Mucosa of stomach (tissue), 1 donor: Measurements from ENCODE around the gene CD2BP2.

Experiments
- H3K27me3 ChIP-seq: one replicate; pipeline ENCODE4 v1.7.0; 2013; ENCODE audit warnings: mild to moderate bottlenecking, low read length; ENCODE audit not compliant: control insufficient read depth, insufficient read depth
- H3K36me3 ChIP-seq: one replicate; pipeline ENCODE4 v1.7.0; 2013; ENCODE audit warnings: low read length; ENCODE audit not compliant: control insufficient read depth, insufficient read depth
- H3K4me1 ChIP-seq: one replicate; pipeline ENCODE4 v1.7.0; 2013; ENCODE audit warnings: mild to moderate bottlenecking, low read length; ENCODE audit not compliant: control insufficient read depth, insufficient read depth
- H3K4me3 ChIP-seq: one replicate; pipeline ENCODE4 v1.7.0; 2013; ENCODE audit warnings: low read length
- H3K9ac ChIP-seq: one replicate; pipeline ENCODE4 v1.7.0; 2013; ENCODE audit warnings: mild to moderate bottlenecking, low read length, moderate library complexity
- H3K9me3 ChIP-seq: one replicate; pipeline ENCODE4 v1.7.0; 2013; ENCODE audit warnings: mild to moderate bottlenecking, low read length, moderate library complexity; ENCODE audit not compliant: control insufficient read depth
- donor health status: Pancreatic carcinoma.

Gene CD2BP2

GRCh38 chr16:30375864-30376263 lies 20.8 kb upstream of the CD2BP2 start:
- no peak overlapping the region for H3K4me3 ChIP-seq
- H3K36me3 ChIP-seq = no peaks in the 10 kb centered on the region
- no peak overlapping the region for H3K9ac ChIP-seq
- no peaks in the 10 kb centered on the region for H3K9me3 ChIP-seq
- H3K27me3 ChIP-seq = no peaks in the 10 kb centered on the region
- peaks cover 20% of the 10 kb centered on the region for H3K4me1 ChIP-seq

- H3K27me3 ChIP-seq = no peaks in the 10 kb centered on the region
- H3K9ac ChIP-seq = no peak within 1 kb of the TSS
- H3K36me3 ChIP-seq = no peaks in the 10 kb centered on the region
- H3K4me1 ChIP-seq = peaks cover 20% of the 10 kb centered on the region
- H3K4me3 ChIP-seq = no peak within 1 kb of the TSS
- no peaks in the 10 kb centered on the region for H3K9me3 ChIP-seq
Observed at GRCh38 chr16:30374538-30374937, 19.4 kb upstream of the CD2BP2 start, which contains the start of gene MYL11. TSS of gene MYL11 (plus strand) at chr16:30374802. CDS start at chr16:30374858, 56 bp downstream.

GRCh38 chr16:30372725-30373124 lies 17.6 kb upstream of the CD2BP2 start:
- peaks cover 23% of the 10 kb centered on the region for H3K4me1 ChIP-seq
- H3K9ac ChIP-seq = no peak overlapping the region
- H3K27me3 ChIP-seq = no peaks in the 10 kb centered on the region
- no peaks in the 10 kb centered on the region for H3K9me3 ChIP-seq
- no peak overlapping the region for H3K4me3 ChIP-seq
- H3K36me3 ChIP-seq = no peaks in the 10 kb centered on the region

- H3K4me1 ChIP-seq = peaks cover 25% of the 10 kb centered on the region
- H3K4me3 ChIP-seq = no peak overlapping the region
- no peak overlapping the region for H3K9ac ChIP-seq
Observed at GRCh38 chr16:30372038-30372712, 17.1 kb upstream of the CD2BP2 start.

GRCh38 chr16:30371248-30371816 lies 16.2 kb upstream of the CD2BP2 start:
- no peaks in the 10 kb centered on the region for H3K36me3 ChIP-seq
- H3K9ac ChIP-seq = peak overlapping the region; percentile 78
- no peaks in the 10 kb centered on the region for H3K27me3 ChIP-seq
- H3K9me3 ChIP-seq = no peaks in the 10 kb centered on the region
- peaks cover 24% of the 10 kb centered on the region for H3K4me1 ChIP-seq
- H3K4me3 ChIP-seq = peak overlapping the region; percentile 22

More at GRCh38 chr16:30372038-30372712, 17.1 kb upstream of the CD2BP2 start:
- no peaks in the 10 kb centered on the region for H3K9me3 ChIP-seq
- no peaks in the 10 kb centered on the region for H3K27me3 ChIP-seq
- H3K36me3 ChIP-seq = no peaks in the 10 kb centered on the region

- peak within 1 kb of the TSS; percentile 79 for H3K9ac ChIP-seq
- no peaks in the 10 kb centered on the region for H3K36me3 ChIP-seq
- H3K9me3 ChIP-seq = no peaks in the 10 kb centered on the region
- peaks cover 24% of the 10 kb centered on the region for H3K4me1 ChIP-seq
- peak within 1 kb of the TSS; percentile 22 for H3K4me3 ChIP-seq
- H3K27me3 ChIP-seq = no peaks in the 10 kb centered on the region
Observed at GRCh38 chr16:30370456-30371247, 15.5 kb upstream of the CD2BP2 start, which contains the start of gene TBC1D10B. TSS of gene TBC1D10B (minus strand) at chr16:30370494. CDS start at chr16:30370183, 311 bp downstream.

- Histone ChIP-seq H3K4me1 (peaks cover 24% of the 10 kb centered on the region), H3K4me3 (no peak overlapping the region), H3K9ac (peak overlapping the region; percentile 79), H3K27me3 (no peaks in the 10 kb centered on the region), H3K36me3 (no peaks in the 10 kb centered on the region), H3K9me3 (no peaks in the 10 kb centered on the region)
Observed at GRCh38 chr16:30369938-30370455, 14.9 kb upstream of the CD2BP2 start.

- H3K9ac ChIP-seq = peak overlapping the region; percentile 79
- peak overlapping the region; percentile 17 for H3K4me3 ChIP-seq
- no peaks in the 10 kb centered on the region for H3K27me3 ChIP-seq
- no peaks in the 10 kb centered on the region for H3K36me3 ChIP-seq
- H3K9me3 ChIP-seq = no peaks in the 10 kb centered on the region
- H3K4me1 ChIP-seq = peaks cover 24% of the 10 kb centered on the region
Observed at GRCh38 chr16:30369091-30369937, 14.2 kb upstream of the CD2BP2 start.

- peak overlapping the region; percentile 79 for H3K9ac ChIP-seq
- H3K4me1 ChIP-seq = peaks cover 24% of the 10 kb centered on the region
- H3K27me3 ChIP-seq = no peaks in the 10 kb centered on the region
- no peaks in the 10 kb centered on the region for H3K36me3 ChIP-seq
- H3K4me3 ChIP-seq = peak overlapping the region; percentile 17
- no peaks in the 10 kb centered on the region for H3K9me3 ChIP-seq
Observed at GRCh38 chr16:30368792-30369090, 13.6 kb upstream of the CD2BP2 start.

- H3K27me3 ChIP-seq = no peaks in the 10 kb centered on the region
- H3K4me3 ChIP-seq = peak overlapping the region; percentile 37
- no peaks in the 10 kb centered on the region for H3K36me3 ChIP-seq
- peak overlapping the region; percentile 79 for H3K9ac ChIP-seq
- H3K4me1 ChIP-seq = peaks cover 24% of the 10 kb centered on the region
- H3K9me3 ChIP-seq = no peaks in the 10 kb centered on the region
Observed at GRCh38 chr16:30368122-30368791, 13.1 kb upstream of the CD2BP2 start.

GRCh38 chr16:30367349-30368009 lies 12.4 kb upstream of the CD2BP2 start:
- Histone ChIP-seq H3K4me3 (peak overlapping the region; percentile 37), H3K4me1 (peaks cover 24% of the 10 kb centered on the region), H3K9me3 (no peaks in the 10 kb centered on the region), H3K9ac (peak overlapping the region; percentile 79), H3K36me3 (no peaks in the 10 kb centered on the region), H3K27me3 (no peaks in the 10 kb centered on the region)
